ENCODE data around the gene ZNF718. TPM values are rescaled to one million over a fixed set of nuclear protein-coding genes. Genes with fewer than 3 reads are reported as not detected.
"Not testable (repeated sequence)": the region's sequence is repeated elsewhere in the genome, so short reads cannot be mapped to it uniquely, and the experiment has no call there.

ZNF718 gene
- total RNA-seq: 10 to 100 TPM; 11.1 to 11.6 TPM

- Mint-ChIP-seq H3K36me3 (peaks cover 72% of the 10 kb centered on the region), H3K27ac (peak within 1 kb of the TSS; percentile 97), H3K4me1 (peaks cover 18% of the 10 kb centered on the region), H3K4me3 (peak within 1 kb of the TSS; percentile 97), H3K9me3 (peaks cover 43% of the 10 kb centered on the region), H3K27me3 (no peaks in the 10 kb centered on the region)
- DNase-seq: peak; percentile 90
Measured at GRCh38 chr4:124275-125081, at the start of gene ZNF718. TSS of gene ZNF718 (plus strand) at chr4:124501. CDS start at chr4:124671, 170 bp downstream.

GRCh38 chr4:85951-86350 lies 38.4 kb upstream of the ZNF718 start:
- H3K4me1 Mint-ChIP-seq: no peaks in the 10 kb centered on the region
- H3K4me3 Mint-ChIP-seq: no peak overlapping the region
- H3K27me3 Mint-ChIP-seq: no peaks in the 10 kb centered on the region
- H3K9me3 Mint-ChIP-seq: peaks cover 53% of the 10 kb centered on the region
- DNase-seq: no peak
- H3K27ac Mint-ChIP-seq: no peak overlapping the region
- H3K36me3 Mint-ChIP-seq: peaks cover 75% of the 10 kb centered on the region

- not testable (repeated sequence) for H3K27ac Mint-ChIP-seq, H3K27me3 Mint-ChIP-seq, H3K4me1 Mint-ChIP-seq, H3K4me3 Mint-ChIP-seq, DNase-seq
- H3K36me3 Mint-ChIP-seq: peaks cover 72% of the 10 kb centered on the region
- peaks cover 55% of the 10 kb centered on the region for H3K9me3 Mint-ChIP-seq
Measured at GRCh38 chr4:86559-87324, 37.6 kb upstream of the ZNF718 start.

DNA sequence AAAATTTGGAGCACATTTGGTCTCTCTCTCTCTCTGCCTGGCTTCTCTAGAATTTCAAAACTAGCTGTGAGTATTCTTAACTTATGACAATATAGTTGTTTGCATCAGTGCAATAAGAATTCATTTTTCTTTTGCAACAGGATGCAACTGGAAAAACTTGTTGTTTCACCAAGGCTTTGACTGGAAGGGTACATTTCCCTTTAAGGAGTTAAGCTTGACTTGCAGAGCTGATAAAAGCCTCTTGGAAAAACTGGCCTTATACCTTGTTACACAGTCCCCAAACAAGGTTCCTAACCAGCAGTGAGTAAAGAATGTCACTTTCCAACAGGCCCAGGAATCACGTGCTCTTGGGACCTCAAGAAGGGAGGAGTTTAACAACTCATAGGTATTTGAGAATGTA lies 25.9 kb upstream of the ZNF718 start:
- Mint-ChIP-seq H3K4me3 (no peak overlapping the region), H3K27ac (no peak overlapping the region), H3K9me3 (peaks cover 44% of the 10 kb centered on the region), H3K4me1 (no peaks in the 10 kb centered on the region), H3K36me3 (peaks cover 13% of the 10 kb centered on the region), H3K27me3 (no peaks in the 10 kb centered on the region)
- DNase-seq: no peak

GRCh38 chr4:99863-100262 lies 24.4 kb upstream of the ZNF718 start:
- no peaks in the 10 kb centered on the region for H3K4me1 Mint-ChIP-seq
- no peak overlapping the region for H3K4me3 Mint-ChIP-seq
- peaks cover 13% of the 10 kb centered on the region for H3K36me3 Mint-ChIP-seq
- peaks cover 4% of the 10 kb centered on the region for H3K27me3 Mint-ChIP-seq
- no peak overlapping the region for H3K27ac Mint-ChIP-seq
- DNase-seq: no peak
- H3K9me3 Mint-ChIP-seq: peaks cover 39% of the 10 kb centered on the region

GRCh38 chr4:107083-107443 lies 17.2 kb upstream of the ZNF718 start:
- DNase-seq: no peak
- Mint-ChIP-seq H3K4me3 (no peak overlapping the region), H3K27ac (no peak overlapping the region), H3K27me3 (peaks cover 43% of the 10 kb centered on the region), H3K4me1 (no peaks in the 10 kb centered on the region), H3K9me3 (peaks cover 62% of the 10 kb centered on the region), H3K36me3 (peaks cover 47% of the 10 kb centered on the region)

DNA sequence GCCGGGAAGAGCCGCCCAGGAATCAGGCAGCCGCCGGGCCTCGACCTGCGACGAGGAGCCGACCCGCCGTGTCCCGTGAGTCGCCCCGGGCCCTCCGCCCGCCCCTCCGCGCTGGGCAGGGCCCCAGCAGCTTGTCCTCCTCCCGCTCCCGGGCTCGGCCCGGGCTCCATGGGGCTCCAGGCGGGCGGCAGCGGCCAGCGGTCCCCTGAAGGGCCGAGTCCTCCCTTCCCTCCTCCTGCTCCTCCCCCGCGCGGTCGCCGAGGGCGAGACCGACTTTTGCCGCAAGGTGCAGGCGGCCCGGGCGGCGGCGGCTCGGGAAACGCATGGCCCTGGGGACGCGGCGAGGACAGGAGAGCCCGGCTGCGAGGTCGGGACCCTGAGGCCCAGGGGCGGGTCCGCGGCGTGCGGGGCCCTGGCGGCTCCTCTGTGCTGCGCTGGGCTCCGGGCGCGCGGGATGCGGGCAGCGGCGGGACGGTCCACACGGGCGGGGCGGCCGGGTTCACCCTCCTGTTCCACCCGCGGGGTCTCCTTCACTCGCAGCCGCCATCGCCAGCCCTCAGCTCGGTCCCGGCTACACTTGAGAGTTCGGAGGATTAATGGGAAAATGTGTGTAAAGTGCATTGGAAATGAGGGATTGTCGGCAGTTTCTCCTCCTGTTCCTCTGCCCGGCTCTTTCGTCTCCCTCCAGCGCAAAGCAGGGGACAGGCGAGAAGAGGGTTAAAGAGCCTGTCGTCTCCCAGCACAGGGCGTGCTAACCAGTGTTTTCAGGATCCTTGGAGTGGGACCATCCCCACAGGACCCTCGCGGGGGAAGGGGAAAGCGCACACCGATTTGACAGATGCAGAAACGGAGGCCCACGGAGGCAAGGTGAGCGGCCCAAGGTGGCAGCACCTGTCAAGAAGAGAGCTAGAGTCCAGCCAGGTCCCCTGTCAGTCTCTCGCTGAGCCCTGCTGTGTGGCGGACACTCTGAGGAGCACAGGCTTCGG lies 16.6 kb upstream of the ZNF718 start:
- DNase-seq: peak; percentile 5
- Mint-ChIP-seq H3K4me3 (no peak overlapping the region), H3K27ac (no peak overlapping the region), H3K36me3 (peaks cover 45% of the 10 kb centered on the region), H3K9me3 (peaks cover 62% of the 10 kb centered on the region), H3K27me3 (peaks cover 43% of the 10 kb centered on the region), H3K4me1 (no peaks in the 10 kb centered on the region)

GRCh38 chr4:112771-113170 lies 11.5 kb upstream of the ZNF718 start:
- Mint-ChIP-seq H3K27ac (no peak overlapping the region), H3K9me3 (peaks cover 51% of the 10 kb centered on the region), H3K36me3 (peaks cover 31% of the 10 kb centered on the region)

GRCh38 chr4:113732-114131 lies 10.6 kb upstream of the ZNF718 start:
- peaks cover 22% of the 10 kb centered on the region for H3K36me3 Mint-ChIP-seq
- no peak overlapping the region for H3K4me3 Mint-ChIP-seq
- H3K4me1 Mint-ChIP-seq: peaks cover 2% of the 10 kb centered on the region
- peaks cover 18% of the 10 kb centered on the region for H3K27me3 Mint-ChIP-seq
- H3K27ac Mint-ChIP-seq: no peak overlapping the region
- DNase-seq: no peak
- peaks cover 46% of the 10 kb centered on the region for H3K9me3 Mint-ChIP-seq

More at GRCh38 chr4:112771-113170, 11.5 kb upstream of the ZNF718 start:
- Mint-ChIP-seq H3K4me3 (no peak overlapping the region), H3K27me3 (peaks cover 28% of the 10 kb centered on the region), H3K4me1 (peaks cover 2% of the 10 kb centered on the region)
- DNase-seq: no peak

- Mint-ChIP-seq H3K27ac (no peak overlapping the region), H3K4me3 (no peak overlapping the region), H3K27me3 (peaks cover 14% of the 10 kb centered on the region), H3K9me3 (peaks cover 42% of the 10 kb centered on the region), H3K36me3 (peaks cover 18% of the 10 kb centered on the region), H3K4me1 (peaks cover 2% of the 10 kb centered on the region)
- DNase-seq: no peak
Measured at GRCh38 chr4:114149-114548, 10.2 kb upstream of the ZNF718 start.

DNA sequence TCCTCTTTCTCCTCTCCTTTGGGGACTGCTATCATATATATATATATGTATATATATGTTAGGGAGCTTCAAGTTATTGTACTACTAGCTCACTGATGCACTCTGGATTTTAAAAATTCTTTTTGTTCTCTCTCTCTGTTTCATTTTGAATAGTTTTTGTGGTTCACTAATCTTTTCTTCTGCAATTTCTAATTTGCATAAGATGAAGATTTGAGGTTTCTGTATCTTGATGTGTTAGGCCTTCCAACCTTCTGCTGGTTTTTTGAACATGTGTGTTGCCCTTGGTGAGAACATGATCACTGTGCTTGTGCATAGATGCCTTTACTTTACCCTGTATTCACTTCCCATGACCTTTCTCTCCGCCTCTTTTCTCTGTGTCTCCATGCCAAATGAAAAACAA lies 7.8 kb upstream of the ZNF718 start:
- H3K4me1 Mint-ChIP-seq: peaks cover 8% of the 10 kb centered on the region
- H3K36me3 Mint-ChIP-seq: peaks cover 12% of the 10 kb centered on the region
- H3K27me3 Mint-ChIP-seq: no peaks in the 10 kb centered on the region
- peaks cover 29% of the 10 kb centered on the region for H3K9me3 Mint-ChIP-seq
- no peak overlapping the region for H3K4me3 Mint-ChIP-seq
- no peak for DNase-seq
- no peak overlapping the region for H3K27ac Mint-ChIP-seq

DNA sequence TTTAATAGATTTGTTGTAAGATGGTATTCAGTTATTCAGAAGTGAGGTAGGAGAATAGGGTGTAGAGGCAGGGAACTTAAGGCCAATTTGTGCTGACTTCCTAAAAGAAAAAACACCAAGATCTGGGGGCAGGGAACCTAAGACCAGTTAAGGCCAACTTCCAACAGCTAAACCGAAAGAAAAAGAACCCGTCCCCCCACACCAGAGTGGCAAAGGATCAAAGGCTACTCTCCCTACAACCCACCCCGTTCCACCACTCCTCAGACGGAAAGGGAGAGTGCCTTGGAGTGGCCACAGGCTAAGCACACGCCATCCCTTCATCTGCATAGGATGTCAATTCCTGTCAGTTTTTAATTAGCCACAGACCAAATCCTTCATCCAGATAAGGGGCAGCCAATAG lies 3.7 kb upstream of the ZNF718 start:
- H3K4me3 Mint-ChIP-seq: no peak overlapping the region
- DNase-seq: no peak
- peaks cover 35% of the 10 kb centered on the region for H3K36me3 Mint-ChIP-seq
- H3K27ac Mint-ChIP-seq: no peak overlapping the region
- peaks cover 26% of the 10 kb centered on the region for H3K9me3 Mint-ChIP-seq
- peaks cover 12% of the 10 kb centered on the region for H3K4me1 Mint-ChIP-seq
- no peaks in the 10 kb centered on the region for H3K27me3 Mint-ChIP-seq

DNA sequence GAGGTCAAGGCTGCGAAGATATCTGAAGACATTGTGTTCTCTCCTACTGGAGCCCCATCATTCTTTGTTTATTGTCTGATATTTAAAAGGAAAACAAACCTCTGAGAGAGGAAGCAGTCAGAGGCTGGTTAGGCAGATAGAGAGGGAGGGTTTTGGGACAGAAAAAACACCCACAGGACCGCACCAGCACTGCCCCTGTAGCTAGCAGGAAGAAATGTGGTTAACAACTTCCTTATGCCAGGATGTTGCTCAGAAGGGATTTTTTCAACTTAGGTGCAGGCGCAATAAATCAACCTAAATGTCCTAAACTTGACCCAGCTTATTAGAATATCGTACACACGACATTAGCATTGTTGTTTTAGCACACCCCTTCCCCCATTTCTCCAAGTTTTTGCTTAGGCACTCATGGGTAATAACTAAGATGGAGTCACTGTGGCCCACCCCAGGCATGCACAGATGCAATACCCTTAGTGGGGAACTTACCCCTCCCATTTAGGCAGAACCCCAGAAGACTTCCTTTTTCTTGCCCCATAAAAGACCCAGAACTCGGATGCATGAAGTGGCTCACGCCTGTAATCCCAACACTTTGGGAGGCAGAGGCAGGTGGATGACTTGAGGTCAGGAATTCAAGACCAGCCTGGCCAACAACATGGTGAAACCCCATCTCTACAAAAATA lies 2.8 kb upstream of the ZNF718 start:
- H3K27me3 Mint-ChIP-seq: no peaks in the 10 kb centered on the region
- H3K27ac Mint-ChIP-seq: no peak overlapping the region
- peaks cover 29% of the 10 kb centered on the region for H3K9me3 Mint-ChIP-seq
- peaks cover 42% of the 10 kb centered on the region for H3K36me3 Mint-ChIP-seq
- peak; percentile 6 for DNase-seq
- H3K4me3 Mint-ChIP-seq: peak overlapping the region; percentile 34
- H3K4me1 Mint-ChIP-seq: peaks cover 16% of the 10 kb centered on the region

DNA sequence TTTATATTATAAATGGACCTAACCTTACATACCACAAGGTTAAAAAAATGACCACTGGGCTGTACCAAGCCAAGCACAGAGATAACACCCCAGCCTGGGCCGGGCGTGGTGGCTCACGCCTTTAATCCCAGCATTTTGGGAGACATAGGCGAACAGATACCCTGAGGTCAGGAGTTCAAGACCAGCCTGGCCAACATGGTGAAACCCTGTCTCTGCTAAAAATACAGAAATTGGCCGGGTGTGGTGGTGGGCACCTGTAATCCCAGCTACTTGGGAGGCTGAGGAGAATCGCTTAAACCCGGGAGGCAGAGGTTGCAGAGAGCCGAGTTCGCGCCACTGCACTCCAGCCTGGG lies 403 bp upstream of the ZNF718 start:
- not testable (repeated sequence) for H3K27me3 Mint-ChIP-seq, DNase-seq
- Mint-ChIP-seq H3K27ac (peak overlapping the region; percentile 97), H3K4me3 (peak overlapping the region; percentile 97), H3K9me3 (peaks cover 39% of the 10 kb centered on the region), H3K36me3 (peaks cover 66% of the 10 kb centered on the region), H3K4me1 (peaks cover 18% of the 10 kb centered on the region)
